Natural killer cell treated with Interleukin-12 subunit alpha and Interleukin-12 subunit beta and Interleukin-15 and Interleukin-18, amount 100 ng/mL, for 72 hours (primary cell): ENCODE results near the gene CFAP43. TPM values are rescaled to one million over a fixed set of nuclear protein-coding genes. Genes with fewer than 3 reads are reported as not detected.

ENCODE experiments used
- ATAC-seq, 2 donors: fragments of 150-1000 bp; cut with Tn5 transposase in 1 of 2; sonication (Bioruptor Pico), chemical (Tn5 transposase) in 1 of 2; 2 replicates each; pipeline ENCODE4 v1.10.0; 2021
- DNase-seq: peaks from one replicate; pipeline ENCODE4 v3.0.0; 2022; ENCODE audit warnings: low spot score
- H3K27ac Mint-ChIP-seq, 2 donors: 1 replicate in 1 of 2; 2 replicates in 1 of 2; pipeline ENCODE4 v1.8.0; 2022; ENCODE audit warnings: mixed read lengths in 2 of 2, mild to moderate bottlenecking in 1 of 2, moderate library complexity in 1 of 2
- H3K27me3 Mint-ChIP-seq, 2 donors: 1 replicate in 1 of 2; 2 replicates in 1 of 2; pipeline ENCODE4 v1.8.0; 2022; ENCODE audit warnings: mixed read lengths in 2 of 2
- H3K36me3 Mint-ChIP-seq: one replicate; pipeline ENCODE4 v1.8.0; 2022; ENCODE audit warnings: mixed read lengths
- H3K4me1 Mint-ChIP-seq, 2 donors: 1 replicate in 1 of 2; 2 replicates in 1 of 2; pipeline ENCODE4 v1.8.0; 2022; ENCODE audit warnings: low read depth in 2 of 2, mixed read lengths in 2 of 2, mild to moderate bottlenecking in 1 of 2
- H3K4me3 Mint-ChIP-seq: one replicate; pipeline ENCODE4 v1.8.0; 2022; ENCODE audit warnings: mixed read lengths
- H3K9me3 Mint-ChIP-seq: 2 replicates; pipeline ENCODE4 v1.8.0; 2022; ENCODE audit warnings: mixed read lengths
- total RNA-seq, 2 donors: library from RNA; stranded (reverse); gene quantifications; one replicate each; pipeline ENCODE4 v1.2.3, GENCODE V29; 2022

Gene CFAP43
- total RNA-seq, 2 donors from 2014 or later: not detected

DNA sequence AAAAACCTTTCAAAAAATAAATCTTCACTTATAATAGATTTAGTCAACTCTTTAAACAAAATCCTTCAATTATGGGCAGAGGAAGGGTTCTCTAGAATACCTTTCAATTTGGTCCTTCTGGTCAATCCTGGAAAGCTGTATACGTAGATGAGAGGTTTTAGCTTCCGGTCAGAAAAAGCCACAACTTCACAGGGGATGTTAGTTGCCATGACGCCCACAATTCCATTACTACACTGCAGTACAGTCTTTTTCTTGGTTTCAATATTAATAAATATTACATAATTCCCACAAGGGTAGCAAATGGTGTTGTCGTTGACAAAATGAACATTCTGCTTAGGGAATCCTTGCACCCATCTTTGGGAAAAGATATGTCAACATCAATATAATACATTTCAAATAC lies 1.7 kb downstream of the CFAP43 start:
- H3K4me1 Mint-ChIP-seq: peaks cover 14 to 16% of the 10 kb centered on the region in 2 donors
- H3K9me3 Mint-ChIP-seq: no peaks in the 10 kb centered on the region
- H3K36me3 Mint-ChIP-seq: peaks cover 5% of the 10 kb centered on the region
- DNase-seq: no peak
- H3K27ac Mint-ChIP-seq: no peak overlapping the region
- no peak overlapping the region for H3K4me3 Mint-ChIP-seq
- H3K27me3 Mint-ChIP-seq: peaks cover 19 to 30% of the 10 kb centered on the region in 2 donors
- ATAC-seq: no peak

GRCh38 chr10:104223304-104223703 lies 8.9 kb downstream of the CFAP43 start:
- no peaks in the 10 kb centered on the region for H3K9me3 Mint-ChIP-seq
- H3K27ac Mint-ChIP-seq: no peak overlapping the region
- H3K4me3 Mint-ChIP-seq: no peak overlapping the region
- DNase-seq: no peak
- no peaks in the 10 kb centered on the region for H3K36me3 Mint-ChIP-seq
- H3K4me1 Mint-ChIP-seq: peaks cover 0 to 6% of the 10 kb centered on the region in 2 donors
- H3K27me3 Mint-ChIP-seq: peaks cover 21% of the 10 kb centered on the region in 2 donors
- ATAC-seq: no peak

GRCh38 chr10:104220522-104220921 lies 11.6 kb downstream of the CFAP43 start:
- Mint-ChIP-seq H3K9me3 (no peaks in the 10 kb centered on the region), H3K36me3 (no peaks in the 10 kb centered on the region), H3K27me3 (peaks cover 16 to 18% of the 10 kb centered on the region in 2 donors), H3K4me1 (peaks cover 0 to 6% of the 10 kb centered on the region in 2 donors), H3K27ac (no peak overlapping the region), H3K4me3 (no peak overlapping the region)
- DNase-seq (no peak), ATAC-seq (no peak)

DNA sequence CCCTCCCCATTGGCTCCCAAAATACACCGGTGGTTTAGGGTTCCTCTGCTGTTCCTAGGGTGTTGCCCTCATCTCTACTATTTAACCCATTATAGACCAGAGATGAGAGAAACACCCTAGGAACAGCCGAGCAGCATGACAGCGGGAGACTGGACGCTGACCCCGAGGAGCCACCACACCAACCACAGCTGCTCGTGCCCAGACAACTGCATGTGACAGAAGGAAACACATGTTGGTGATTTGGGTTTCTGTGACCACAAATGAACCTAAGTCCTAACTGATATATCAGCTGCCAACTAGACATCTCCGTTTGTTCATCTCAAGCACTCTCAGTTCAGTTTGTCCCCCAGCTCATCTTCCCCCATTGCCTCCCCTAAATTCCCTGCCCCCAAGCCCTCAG lies 13.4 kb downstream of the CFAP43 start:
- no peak for DNase-seq
- H3K27me3 Mint-ChIP-seq: peaks cover 16 to 17% of the 10 kb centered on the region in 2 donors
- no peak for ATAC-seq
- no peaks in the 10 kb centered on the region for H3K9me3 Mint-ChIP-seq
- H3K36me3 Mint-ChIP-seq: no peaks in the 10 kb centered on the region
- H3K4me1 Mint-ChIP-seq: peaks cover 0 to 6% of the 10 kb centered on the region in 2 donors
- no peak overlapping the region for H3K27ac Mint-ChIP-seq
- H3K4me3 Mint-ChIP-seq: no peak overlapping the region

DNA sequence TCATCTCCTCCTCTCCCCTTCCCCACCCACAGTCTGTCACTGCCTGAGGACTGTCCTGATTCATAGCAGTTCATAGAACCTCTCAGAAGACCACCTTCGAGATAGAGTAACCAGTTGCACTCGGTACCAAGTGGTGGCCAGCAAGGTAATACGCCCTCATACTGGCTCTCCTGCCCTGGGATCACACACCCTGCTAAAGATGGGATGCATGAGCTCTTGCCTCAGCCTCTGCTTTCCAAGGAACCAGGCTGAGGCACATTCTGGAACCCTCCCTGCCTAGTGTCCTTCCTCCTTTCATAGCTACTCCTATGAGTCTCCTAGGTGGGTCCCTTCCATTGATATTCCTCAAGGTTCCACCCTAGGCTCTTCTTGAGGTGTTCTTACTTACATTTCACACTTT lies 15.5 kb downstream of the CFAP43 start:
- no peak for ATAC-seq
- Mint-ChIP-seq H3K4me1 (peaks cover 0 to 6% of the 10 kb centered on the region in 2 donors), H3K27me3 (peaks cover 17 to 22% of the 10 kb centered on the region in 2 donors), H3K4me3 (no peak overlapping the region), H3K9me3 (no peaks in the 10 kb centered on the region), H3K36me3 (no peaks in the 10 kb centered on the region), H3K27ac (no peak overlapping the region)
- no peak for DNase-seq

- ATAC-seq (no peak), DNase-seq (no peak)
- Mint-ChIP-seq H3K9me3 (no peaks in the 10 kb centered on the region), H3K4me3 (no peak overlapping the region), H3K27me3 (peaks cover 27 to 31% of the 10 kb centered on the region in 2 donors), H3K4me1 (no peaks in the 10 kb centered on the region), H3K36me3 (no peaks in the 10 kb centered on the region), H3K27ac (no peak overlapping the region)
These were observed 22.5 kb downstream of the CFAP43 start for GRCh38 chr10:104209575-104210198.

GRCh38 chr10:104208730-104209129 lies 23.4 kb downstream of the CFAP43 start:
- Mint-ChIP-seq H3K9me3 (no peaks in the 10 kb centered on the region), H3K4me1 (no peaks in the 10 kb centered on the region), H3K36me3 (no peaks in the 10 kb centered on the region), H3K4me3 (no peak overlapping the region), H3K27me3 (peaks cover 30 to 37% of the 10 kb centered on the region in 2 donors), H3K27ac (no peak overlapping the region)
- no peak for ATAC-seq
- no peak for DNase-seq

DNA sequence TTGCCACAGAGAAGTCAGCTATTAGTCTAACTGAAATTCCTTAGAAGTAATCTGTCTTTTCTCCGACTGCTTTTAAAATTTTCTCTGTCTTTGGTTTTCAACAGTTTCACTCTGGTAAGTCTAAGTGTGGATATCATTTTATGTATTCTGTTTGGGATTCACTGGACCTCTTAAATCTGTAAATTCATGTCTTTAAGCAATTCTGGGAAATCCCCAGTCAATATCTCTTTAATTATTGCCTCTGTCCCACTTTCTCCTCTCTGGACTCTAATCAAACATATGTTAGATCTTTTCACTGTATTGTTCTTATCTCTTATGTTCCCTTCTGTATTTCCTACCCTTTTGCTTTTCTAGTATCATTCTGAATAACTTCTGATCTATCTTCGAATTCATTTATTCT lies 29.9 kb downstream of the CFAP43 start:
- Mint-ChIP-seq H3K4me3 (no peak overlapping the region), H3K27me3 (peaks cover 14 to 16% of the 10 kb centered on the region in 2 donors), H3K36me3 (no peaks in the 10 kb centered on the region), H3K9me3 (no peaks in the 10 kb centered on the region), H3K4me1 (no peaks in the 10 kb centered on the region), H3K27ac (no peak overlapping the region)
- ATAC-seq (no peak), DNase-seq (no peak)

DNA sequence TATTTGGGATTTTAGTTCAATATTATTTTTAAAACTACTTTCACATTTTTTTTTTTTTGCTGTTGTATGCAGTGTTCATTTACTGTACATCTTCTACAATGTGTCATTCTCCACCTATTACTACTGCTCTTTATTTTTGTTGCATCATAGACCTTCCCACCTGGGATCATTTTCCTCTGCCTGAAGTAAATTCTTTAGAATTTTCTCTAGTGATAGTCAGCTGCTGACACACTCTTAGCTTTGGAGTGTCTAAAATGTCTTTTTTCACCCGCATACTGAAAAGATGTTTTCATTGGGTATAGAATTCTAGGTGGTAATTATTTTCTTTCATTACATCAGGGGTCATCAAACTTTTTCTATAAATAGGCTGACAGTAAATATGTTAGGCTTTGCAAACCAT lies 30.5 kb downstream of the CFAP43 start:
- ATAC-seq (no peak), DNase-seq (no peak)
- H3K4me3 Mint-ChIP-seq: no peak overlapping the region
- H3K27me3 Mint-ChIP-seq: peaks cover 13 to 17% of the 10 kb centered on the region in 2 donors
- no peak overlapping the region for H3K27ac Mint-ChIP-seq
- no peaks in the 10 kb centered on the region for H3K9me3 Mint-ChIP-seq
- H3K36me3 Mint-ChIP-seq: no peaks in the 10 kb centered on the region
- H3K4me1 Mint-ChIP-seq: no peaks in the 10 kb centered on the region

DNA sequence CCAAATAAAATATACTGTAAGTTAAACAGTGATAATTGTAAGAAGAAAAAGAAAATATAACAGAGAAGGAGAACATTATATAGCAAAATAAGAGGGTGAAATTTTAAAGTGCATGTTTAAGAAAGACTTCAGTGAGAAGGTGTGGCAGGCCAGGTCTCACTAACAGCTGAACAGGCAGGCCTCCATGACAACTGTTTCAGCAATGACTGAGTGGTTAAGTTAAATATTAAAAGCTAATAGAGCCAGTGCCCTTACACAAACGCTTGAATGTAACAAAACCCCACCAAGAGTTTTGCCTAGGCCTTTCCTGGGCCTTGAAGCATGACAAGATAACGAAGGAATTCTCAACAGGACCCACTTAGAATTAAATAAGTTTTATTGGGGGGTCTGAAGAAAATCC lies 32.6 kb downstream of the CFAP43 start:
- Mint-ChIP-seq H3K4me3 (no peak overlapping the region), H3K9me3 (no peaks in the 10 kb centered on the region), H3K27ac (no peak overlapping the region), H3K36me3 (no peaks in the 10 kb centered on the region), H3K4me1 (no peaks in the 10 kb centered on the region), H3K27me3 (peaks cover 13 to 17% of the 10 kb centered on the region in 2 donors)
- ATAC-seq (no peak), DNase-seq (no peak)

DNA sequence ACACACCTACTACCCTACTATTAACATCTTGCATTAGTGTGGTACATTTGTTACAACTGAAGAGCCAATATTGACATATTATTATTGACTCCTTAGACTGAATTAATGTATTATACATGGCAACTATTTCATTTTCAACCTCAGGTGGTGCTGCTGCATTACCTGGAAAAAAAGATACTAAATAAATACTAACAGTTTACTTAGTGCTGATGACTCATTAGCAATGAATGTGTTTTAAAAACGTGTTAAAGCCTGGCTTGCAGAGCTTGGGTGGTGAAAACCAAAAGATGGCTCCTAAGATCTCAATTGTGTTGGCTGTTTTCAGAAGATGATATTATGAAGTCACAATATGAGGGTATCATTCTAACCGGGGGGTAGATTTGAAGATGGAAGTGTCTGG lies 34.8 kb downstream of the CFAP43 start:
- ATAC-seq (no peak), DNase-seq (no peak)
- Mint-ChIP-seq H3K27me3 (peaks cover 9 to 24% of the 10 kb centered on the region in 2 donors), H3K4me3 (no peak overlapping the region), H3K27ac (no peak overlapping the region), H3K9me3 (no peaks in the 10 kb centered on the region), H3K4me1 (no peaks in the 10 kb centered on the region), H3K36me3 (no peaks in the 10 kb centered on the region)

GRCh38 chr10:104195706-104196105 lies 36.5 kb downstream of the CFAP43 start:
- no peak overlapping the region for H3K4me3 Mint-ChIP-seq
- no peaks in the 10 kb centered on the region for H3K9me3 Mint-ChIP-seq
- ATAC-seq (no peak), DNase-seq (no peak)
- H3K27ac Mint-ChIP-seq: no peak overlapping the region
- H3K27me3 Mint-ChIP-seq: peaks cover 8 to 35% of the 10 kb centered on the region in 2 donors
- H3K36me3 Mint-ChIP-seq: no peaks in the 10 kb centered on the region
- no peaks in the 10 kb centered on the region for H3K4me1 Mint-ChIP-seq

GRCh38 chr10:104193787-104194186 lies 38.4 kb downstream of the CFAP43 start:
- H3K9me3 Mint-ChIP-seq: no peaks in the 10 kb centered on the region
- H3K36me3 Mint-ChIP-seq: no peaks in the 10 kb centered on the region
- H3K27me3 Mint-ChIP-seq: peaks cover 14 to 47% of the 10 kb centered on the region in 2 donors
- H3K4me3 Mint-ChIP-seq: no peak overlapping the region
- ATAC-seq: no peak
- no peaks in the 10 kb centered on the region for H3K4me1 Mint-ChIP-seq
- no peak for DNase-seq
- no peak overlapping the region for H3K27ac Mint-ChIP-seq

DNA sequence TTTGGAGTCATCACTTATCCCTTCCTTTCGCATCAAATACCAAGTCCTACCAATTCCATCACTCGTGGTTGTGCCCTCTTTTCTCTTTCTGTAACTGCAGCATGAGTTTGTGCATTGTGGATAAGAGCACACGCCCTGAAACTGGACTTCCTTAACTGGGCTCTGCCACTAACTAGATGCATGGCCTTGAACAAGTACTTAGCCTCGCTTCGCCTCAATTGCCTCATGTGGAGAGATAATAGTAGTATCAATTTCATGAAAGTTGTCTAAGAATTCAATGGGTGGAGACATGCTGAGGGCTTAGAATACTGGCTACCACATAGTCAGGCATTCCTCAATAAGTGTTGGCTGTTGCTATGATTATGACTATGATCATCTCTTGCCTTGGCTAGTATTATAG lies 41.5 kb downstream of the CFAP43 start:
- Mint-ChIP-seq H3K27me3 (peaks cover 14 to 54% of the 10 kb centered on the region in 2 donors), H3K36me3 (no peaks in the 10 kb centered on the region), H3K4me3 (no peak overlapping the region), H3K4me1 (no peaks in the 10 kb centered on the region), H3K27ac (no peak overlapping the region), H3K9me3 (no peaks in the 10 kb centered on the region)
- ATAC-seq: no peak
- DNase-seq: no peak

DNA sequence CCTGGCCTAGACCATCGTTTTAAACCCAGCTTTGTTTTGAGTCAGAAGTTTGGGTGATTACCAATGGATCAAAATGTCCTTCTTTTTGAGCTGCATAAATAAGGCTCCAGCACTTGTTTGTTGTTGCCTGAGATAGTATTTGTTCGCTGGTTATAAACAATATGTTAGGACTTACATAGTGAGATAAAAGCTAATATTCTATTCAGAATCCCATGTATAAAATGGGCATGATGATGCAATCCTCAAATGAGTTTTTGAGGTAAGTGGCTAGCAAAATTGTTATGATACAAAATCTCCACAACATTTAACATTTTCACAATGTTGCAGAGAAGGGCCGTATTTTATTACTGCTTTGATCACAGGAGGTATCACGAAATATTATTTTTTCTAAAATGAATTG lies 48.5 kb downstream of the CFAP43 start:
- H3K27me3 Mint-ChIP-seq: peaks cover 4 to 28% of the 10 kb centered on the region in 2 donors
- no peak overlapping the region for H3K27ac Mint-ChIP-seq
- H3K36me3 Mint-ChIP-seq: no peaks in the 10 kb centered on the region
- H3K9me3 Mint-ChIP-seq: no peaks in the 10 kb centered on the region
- no peaks in the 10 kb centered on the region for H3K4me1 Mint-ChIP-seq
- no peak overlapping the region for H3K4me3 Mint-ChIP-seq
- ATAC-seq (no peak), DNase-seq (no peak)
